Nephron (organoid): ENCODE data around the gene COA8.
"Not testable (repeated sequence)": the region's sequence is repeated elsewhere in the genome, so short reads cannot be mapped to it uniquely, and the experiment has no call there.

Source experiments
- H3K27ac Mint-ChIP-seq, 3 experiments: 2 replicates each; pipeline ENCODE4 v1.8.0; 2020; ENCODE audit warnings: mixed read lengths in 3 of 3, mild to moderate bottlenecking in 2 of 3, moderate library complexity in 1 of 3
- H3K27me3 Mint-ChIP-seq: 2 replicates; pipeline ENCODE4 v1.8.0; 2021; ENCODE audit warnings: low read depth, mild to moderate bottlenecking, moderate library complexity, mixed read lengths
- H3K36me3 Mint-ChIP-seq: 2 replicates; pipeline ENCODE4 v1.8.0; 2020; ENCODE audit warnings: low read depth, mixed read lengths
- H3K4me1 Mint-ChIP-seq: 2 replicates; pipeline ENCODE4 v1.8.0; 2020; ENCODE audit warnings: mixed read lengths
- H3K4me3 Mint-ChIP-seq, 3 experiments: 2 replicates each; pipeline ENCODE4 v1.8.0; 2020; ENCODE audit warnings: mild to moderate bottlenecking in 3 of 3, mixed read lengths in 3 of 3, moderate library complexity in 2 of 3
- H3K9me3 Mint-ChIP-seq: 2 replicates; pipeline ENCODE4 v1.8.0; 2020; ENCODE audit warnings: mixed read lengths
- CTCF ChIP-seq, 3 experiments: fragments of 200-600 bp; sonication (generic); IDR thresholded peaks; one replicate each; pipeline ENCODE4 v1.5.0; 2021; ENCODE audit warnings: antibody characterized with exemption in 3 of 3; ENCODE audit not compliant: unreplicated experiment in 3 of 3

Gene COA8

DNA sequence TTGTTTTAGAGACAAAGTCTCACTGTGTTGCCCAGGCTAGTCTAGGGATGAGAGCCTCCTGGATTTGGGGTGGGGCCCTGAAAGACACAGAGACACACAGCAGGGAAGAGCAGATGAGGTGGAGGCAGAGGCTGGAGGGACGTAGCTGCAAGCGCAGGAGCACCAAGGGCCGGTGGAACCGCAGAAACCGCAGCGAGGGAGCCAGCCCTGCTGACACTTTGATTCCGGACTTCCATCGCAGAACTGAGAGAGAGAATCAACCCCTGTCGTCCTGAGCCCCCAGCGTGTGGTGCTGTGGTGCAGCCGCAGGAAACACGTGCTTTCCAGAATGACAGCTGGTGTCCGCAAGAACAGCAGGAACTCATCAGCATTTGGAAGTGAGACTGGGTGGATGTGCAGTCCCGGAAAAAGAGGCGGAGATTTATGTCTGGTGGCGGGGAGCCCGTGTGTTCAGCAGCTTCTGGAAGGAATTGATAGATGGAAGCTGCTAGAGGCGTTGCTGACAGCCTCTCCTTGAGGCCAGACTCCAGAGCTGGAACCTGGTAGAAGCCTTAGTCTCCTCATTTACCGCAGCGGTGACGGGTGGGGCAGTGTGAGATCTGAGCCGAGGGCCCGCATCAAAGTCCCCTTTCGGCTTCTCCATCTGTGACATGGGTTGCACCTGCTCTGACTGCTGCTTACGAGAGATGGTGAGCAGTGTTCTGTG lies 44.4 kb downstream of the COA8 start:
- peak overlapping the region; percentile 7 to 63 (median 24) for H3K27ac Mint-ChIP-seq
- peak overlapping the region; percentile 35 to 69 (median 56) for H3K4me3 Mint-ChIP-seq
- H3K9me3 Mint-ChIP-seq = peaks cover 13% of the 10 kb centered on the region
- H3K27me3 Mint-ChIP-seq = peaks cover 22% of the 10 kb centered on the region
- peaks cover 13% of the 10 kb centered on the region for H3K36me3 Mint-ChIP-seq
- peaks cover 21% of the 10 kb centered on the region for H3K4me1 Mint-ChIP-seq
- TF ChIP-seq CTCF (IDR thresholded peaks at IDR 0.05; ENCODE audit: unreplicated experiment in 3 of 3) = peak in 1 of 3 experiments; percentile 22

GRCh38 chr14:103607822-103608221 lies 45.1 kb downstream of the COA8 start:
- peaks cover 21% of the 10 kb centered on the region for H3K4me1 Mint-ChIP-seq
- H3K27me3 Mint-ChIP-seq = peaks cover 22% of the 10 kb centered on the region
- peaks cover 13% of the 10 kb centered on the region for H3K9me3 Mint-ChIP-seq
- TF ChIP-seq CTCF (IDR thresholded peaks at IDR 0.05; ENCODE audit: unreplicated experiment in 3 of 3) = no peak
- peak overlapping the region; percentile 7 to 63 (median 48) for H3K27ac Mint-ChIP-seq
- H3K4me3 Mint-ChIP-seq = peak overlapping the region; percentile 35 to 69 (median 56)
- H3K36me3 Mint-ChIP-seq = peaks cover 13% of the 10 kb centered on the region

- Mint-ChIP-seq H3K9me3 (peaks cover 15% of the 10 kb centered on the region), H3K4me1 (peaks cover 21% of the 10 kb centered on the region), H3K27me3 (peaks cover 22% of the 10 kb centered on the region), H3K36me3 (peaks cover 13% of the 10 kb centered on the region), H3K4me3 (peak overlapping the region in 1 of 3 experiments; percentile 30)
- H3K27ac Mint-ChIP-seq = not testable (repeated sequence)
Measured at GRCh38 chr14:103609081-103609480, 46.3 kb downstream of the COA8 start.

- H3K27me3 Mint-ChIP-seq = peaks cover 26% of the 10 kb centered on the region
- peaks cover 15% of the 10 kb centered on the region for H3K9me3 Mint-ChIP-seq
- H3K36me3 Mint-ChIP-seq = peaks cover 13% of the 10 kb centered on the region
- no peak for TF ChIP-seq CTCF (IDR thresholded peaks at IDR 0.05; ENCODE audit: unreplicated experiment in 3 of 3)
- no peak overlapping the region for H3K4me3 Mint-ChIP-seq
- H3K4me1 Mint-ChIP-seq = peaks cover 21% of the 10 kb centered on the region
- H3K27ac Mint-ChIP-seq = no peak overlapping the region
Measured at GRCh38 chr14:103611215-103611614, 48.5 kb downstream of the COA8 start.

- peaks cover 15% of the 10 kb centered on the region for H3K9me3 Mint-ChIP-seq
- no peak overlapping the region for H3K27ac Mint-ChIP-seq
- H3K4me1 Mint-ChIP-seq = peaks cover 5% of the 10 kb centered on the region
- TF ChIP-seq CTCF (IDR thresholded peaks at IDR 0.05; ENCODE audit: unreplicated experiment in 3 of 3) = no peak
- peaks cover 13% of the 10 kb centered on the region for H3K36me3 Mint-ChIP-seq
- no peak overlapping the region for H3K4me3 Mint-ChIP-seq
- H3K27me3 Mint-ChIP-seq = peaks cover 10% of the 10 kb centered on the region
Measured at GRCh38 chr14:103613517-103613916, 50.8 kb downstream of the COA8 start.

DNA sequence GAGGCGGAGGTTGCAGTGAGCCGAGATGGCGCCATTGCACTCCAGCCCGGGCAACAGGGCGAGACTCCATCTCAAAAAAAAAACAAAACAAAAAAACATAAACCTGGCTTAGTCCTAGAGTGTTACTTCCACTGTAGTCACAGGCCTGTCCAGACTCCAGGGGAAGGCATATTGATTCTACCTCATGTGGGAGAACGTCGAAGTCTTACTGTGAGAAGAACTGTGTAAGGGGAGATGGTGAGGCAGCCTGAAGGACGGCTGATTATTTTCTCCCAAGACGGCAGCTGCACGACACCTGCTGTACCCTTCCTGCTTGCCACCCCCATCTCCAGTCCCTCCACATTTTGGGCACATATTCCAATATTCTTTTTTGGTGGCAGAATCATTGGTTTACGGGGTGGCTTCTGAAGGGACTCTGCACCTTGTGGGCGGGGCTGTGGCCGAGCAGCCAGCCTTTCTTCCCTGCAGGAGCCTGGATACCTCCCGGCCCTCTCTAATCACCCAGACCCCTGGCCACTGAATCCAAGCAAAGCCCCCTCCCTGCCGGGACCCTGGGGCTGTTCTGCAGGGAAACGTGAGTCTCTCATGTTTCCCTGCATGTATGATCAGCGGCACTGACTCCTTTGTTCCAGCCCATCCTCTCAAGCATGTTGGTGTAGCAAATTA lies 54.0 kb downstream of the COA8 start:
- TF ChIP-seq CTCF (IDR thresholded peaks at IDR 0.05; ENCODE audit: unreplicated experiment in 3 of 3) = no peak
- no peaks in the 10 kb centered on the region for H3K4me1 Mint-ChIP-seq

More for the DNA sequence above, 54.0 kb downstream of the COA8 start:
- peaks cover 2% of the 10 kb centered on the region for H3K9me3 Mint-ChIP-seq
- H3K27ac Mint-ChIP-seq = no peak overlapping the region
- H3K36me3 Mint-ChIP-seq = no peaks in the 10 kb centered on the region
- peaks cover 3% of the 10 kb centered on the region for H3K27me3 Mint-ChIP-seq
- no peak overlapping the region for H3K4me3 Mint-ChIP-seq
